CD14-positive monocyte (primary cell): Measurements from ENCODE around the gene CRADD. TPM values are rescaled to one million over a fixed set of nuclear protein-coding genes. Genes with fewer than 3 reads are reported as not detected.

Experiments used
- DNase-seq, 3 donors: peaks; one replicate each; pipeline ENCODE4 v3.0.0-alpha.2; 2011 to 2022
- H2AFZ ChIP-seq: 2 replicates; pipeline ENCODE4 v1.6.0; 2012; ENCODE audit warnings: mild to moderate bottlenecking, low read depth, low read length, inconsistent platforms; ENCODE audit not compliant: insufficient read depth, poor library complexity, severe bottlenecking
- H3K27ac ChIP-seq, 2 donors: 1 replicate in 1 of 2; 2 replicates in 1 of 2; pipeline ENCODE4 v1.5.1; 2012 to 2013; ENCODE audit warnings: low read length in 2 of 2, control low read depth in 1 of 2, inconsistent platforms in 1 of 2, low read depth in 1 of 2, mild to moderate bottlenecking in 1 of 2
- H3K27me3 ChIP-seq, 2 donors: one replicate each; pipeline versions ENCODE4 v1.6.0 to v1.6.1; 2011 to 2013; ENCODE audit warnings: low read length in 2 of 2; ENCODE audit not compliant: control insufficient read depth in 2 of 2, insufficient read depth in 2 of 2
- H3K36me3 ChIP-seq, 2 donors: replicated peaks in 1 of 2; 1 replicate in 1 of 2; 2 replicates in 1 of 2; pipeline versions ENCODE4 v1.5.1 to v1.6.1; 2012 to 2013; ENCODE audit warnings: low read length in 2 of 2, control low read depth in 1 of 2, inconsistent platforms in 1 of 2, mild to moderate bottlenecking in 1 of 2; ENCODE audit not compliant: insufficient read depth in 2 of 2, control insufficient read depth in 1 of 2
- H3K4me1 ChIP-seq, 2 donors: 1 replicate in 1 of 2; 2 replicates in 1 of 2; pipeline versions ENCODE4 v1.5.1 to v1.6.1; 2012 to 2013; ENCODE audit warnings: low read length in 2 of 2, control low read depth in 1 of 2, inconsistent platforms in 1 of 2, mild to moderate bottlenecking in 1 of 2, moderate library complexity in 1 of 2; ENCODE audit not compliant: insufficient read depth in 2 of 2, control insufficient read depth in 1 of 2
- H3K4me2 ChIP-seq: replicated peaks from 2 replicates; pipeline ENCODE3; 2012; ENCODE audit warnings: low read length, moderate library complexity, mild to moderate bottlenecking; ENCODE audit not compliant: poor library complexity, severe bottlenecking; ENCODE audit errors: extremely low read depth
- H3K4me3 ChIP-seq, 3 experiments: fragments of 200-600 bp in 1 of 3; sonication (generic) in 1 of 3; replicated peaks in 1 of 3; 1 replicate in 2 of 3; 2 replicates in 1 of 3; pipeline ENCODE4 v1.5.1; 2011 to 2013; ENCODE audit warnings: low read length in 3 of 3, mild to moderate bottlenecking in 3 of 3, control low read depth in 2 of 3, low read depth in 2 of 3, inconsistent platforms in 1 of 3, moderate library complexity in 1 of 3
- H3K79me2 ChIP-seq: 2 replicates; pipeline ENCODE4 v1.6.0; 2012; ENCODE audit warnings: mild to moderate bottlenecking, control low read depth, inconsistent platforms, low read length, moderate library complexity; ENCODE audit not compliant: insufficient read depth
- H3K9ac ChIP-seq: 2 replicates; pipeline ENCODE4 v1.6.0; 2017; ENCODE audit warnings: low read length, mild to moderate bottlenecking; ENCODE audit not compliant: insufficient read depth, poor library complexity, severe bottlenecking
- H3K9me3 ChIP-seq, 2 donors: replicated peaks in 1 of 2; 1 replicate in 1 of 2; 2 replicates in 1 of 2; pipeline versions ENCODE4 v1.5.1 to v1.6.1; 2012 to 2013; ENCODE audit warnings: low read length in 2 of 2, control low read depth in 1 of 2; ENCODE audit not compliant: control insufficient read depth in 1 of 2, insufficient read depth in 1 of 2
- H4K20me1 ChIP-seq: 2 replicates; pipeline ENCODE4 v1.6.0; 2012; ENCODE audit warnings: mild to moderate bottlenecking, low read length, control low read depth, moderate library complexity; ENCODE audit not compliant: insufficient read depth
- H3K27ac Mint-ChIP-seq, 7 donors: one replicate each; pipeline ENCODE4 v1.8.0; 2020; ENCODE audit warnings: mild to moderate bottlenecking in 7 of 7, mixed read lengths in 7 of 7, moderate library complexity in 6 of 7, inconsistent platforms in 2 of 7
- H3K27me3 Mint-ChIP-seq, 3 donors: one replicate each; pipeline ENCODE4 v1.8.0; 2021 to 2022; ENCODE audit warnings: low read depth in 3 of 3, mild to moderate bottlenecking in 3 of 3, mixed read lengths in 3 of 3, moderate library complexity in 3 of 3, inconsistent platforms in 1 of 3
- H3K36me3 Mint-ChIP-seq, 2 donors: one replicate each; pipeline ENCODE4 v1.8.0; 2020; ENCODE audit warnings: mixed read lengths in 2 of 2, inconsistent platforms in 1 of 2, mild to moderate bottlenecking in 1 of 2
- H3K4me1 Mint-ChIP-seq: one replicate; pipeline ENCODE4 v1.8.0; 2020; ENCODE audit warnings: mild to moderate bottlenecking, mixed read lengths
- H3K4me3 Mint-ChIP-seq, 2 donors: one replicate each; pipeline ENCODE4 v1.8.0; 2020; ENCODE audit warnings: mild to moderate bottlenecking in 2 of 2, mixed read lengths in 2 of 2, moderate library complexity in 1 of 2
- H3K9me3 Mint-ChIP-seq, 7 donors: one replicate each; pipeline ENCODE4 v1.8.0; 2020 to 2022; ENCODE audit warnings: mixed read lengths in 7 of 7, mild to moderate bottlenecking in 6 of 7, moderate library complexity in 6 of 7, inconsistent platforms in 2 of 7
- CTCF ChIP-seq: fragments of 200-600 bp; IDR thresholded peaks from one replicate; pipeline ENCODE4 v1.8.0; 2022; ENCODE audit warnings: antibody characterized with exemption, mild to moderate bottlenecking
- WGBS: methylation state at CpG from one replicate; pipeline ENCODE4 v1.1.5; 2013; ENCODE audit warnings: missing lambda C conversion rate; ENCODE audit not compliant: insufficient coverage; 5-methylcytosine and 5-hydroxymethylcytosine counted together
- intact Hi-C, 2 donors: fragments of 100-400 bp; cut with micrococcal nuclease; formaldehyde crosslinking; loops; one replicate each; pipeline versions ENCODE4 v1.15.0 to v1.15.1; 2023
- polyA plus RNA-seq, 3 donors: library from polyadenylated mRNA; depleted of rRNA in 1 of 3; unstranded in 2 of 3; stranded (reverse) in 1 of 3; fragments of 300-500 nt in 2 of 3; fragments of >200 nt in 1 of 3; fragmentation: Illumina TruSeq in 2 of 3; gene quantifications; 1 replicate in 2 of 3; 2 replicates in 1 of 3; pipeline ENCODE4 v1.2.3, GENCODE V29; 2012 to 2021

Gene CRADD
- polyA plus RNA-seq, 3 donors = 5.6 to 12.2 (median 11.2) TPM

- Histone ChIP-seq H3K36me3 (no peaks in the 10 kb centered on the region), H3K9ac (no peak overlapping the region), H3K4me2 (no peak overlapping the region), H3K79me2 (no peaks in the 10 kb centered on the region), H3K27me3 (no peaks in the 10 kb centered on the region), H3K27ac (no peak overlapping the region), H4K20me1 (no peaks in the 10 kb centered on the region), H2AFZ (no peak overlapping the region), H3K9me3 (no peaks in the 10 kb centered on the region), H3K4me1 (peaks cover 4 to 6% of the 10 kb centered on the region in 2 donors), H3K4me3 (no peak overlapping the region)
- DNase-seq = no peak
- Mint-ChIP-seq H3K36me3 (no peaks in the 10 kb centered on the region), H3K9me3 (peaks cover 0 to 2% (median 0%) of the 10 kb centered on the region in 7 donors), H3K4me3 (no peak overlapping the region), H3K4me1 (peaks cover 20% of the 10 kb centered on the region), H3K27me3 (peaks cover 0 to 2% (median 1%) of the 10 kb centered on the region in 3 donors), H3K27ac (peak overlapping the region in 1 of 7 donors; percentile 73)
- WGBS = 40% methylated on average over 7 of the region's 9 CpGs
- no peak for TF ChIP-seq CTCF
- intact Hi-C loops = no loop called here
These were observed 141.4 kb downstream of the CRADD start for GRCh38 chr12:93818488-93819049.

- H3K4me1 ChIP-seq = peaks cover 4 to 10% of the 10 kb centered on the region in 2 donors
- H3K36me3 ChIP-seq = no peaks in the 10 kb centered on the region
- H3K9me3 ChIP-seq = no peaks in the 10 kb centered on the region
- no peak overlapping the region for H3K4me2 ChIP-seq
- Mint-ChIP-seq H3K4me3 (no peak overlapping the region), H3K9me3 (peaks cover 0 to 2% (median 0%) of the 10 kb centered on the region in 7 donors), H3K4me1 (peaks cover 20% of the 10 kb centered on the region), H3K27ac (peak overlapping the region in 2 of 7 donors; percentile 2 to 72), H3K27me3 (peaks cover 0 to 2% (median 1%) of the 10 kb centered on the region in 3 donors), H3K36me3 (no peaks in the 10 kb centered on the region)
- no peaks in the 10 kb centered on the region for H3K79me2 ChIP-seq
- no peak overlapping the region for H3K27ac ChIP-seq
- no peaks in the 10 kb centered on the region for H4K20me1 ChIP-seq
- intact Hi-C loops = no loop called here
- H3K27me3 ChIP-seq = no peaks in the 10 kb centered on the region
- no peak overlapping the region for H3K4me3 ChIP-seq
- no CpG with 5 or more reads among the region's 4 CpGs for WGBS
- H2AFZ ChIP-seq = no peak overlapping the region
- DNase-seq = no peak
- TF ChIP-seq CTCF = no peak
- H3K9ac ChIP-seq = no peak overlapping the region
These were observed 141.9 kb downstream of the CRADD start for GRCh38 chr12:93819050-93819491.
